ENCODE measurements around the gene MAPK14.
A peak's percentile ranks its signal among the peaks of the same experiment; 100 is the strongest.
"Not testable (repeated sequence)": the region's sequence is repeated elsewhere in the genome, so short reads cannot be mapped to it uniquely, and the experiment has no call there.

MAPK14 gene

DNA sequence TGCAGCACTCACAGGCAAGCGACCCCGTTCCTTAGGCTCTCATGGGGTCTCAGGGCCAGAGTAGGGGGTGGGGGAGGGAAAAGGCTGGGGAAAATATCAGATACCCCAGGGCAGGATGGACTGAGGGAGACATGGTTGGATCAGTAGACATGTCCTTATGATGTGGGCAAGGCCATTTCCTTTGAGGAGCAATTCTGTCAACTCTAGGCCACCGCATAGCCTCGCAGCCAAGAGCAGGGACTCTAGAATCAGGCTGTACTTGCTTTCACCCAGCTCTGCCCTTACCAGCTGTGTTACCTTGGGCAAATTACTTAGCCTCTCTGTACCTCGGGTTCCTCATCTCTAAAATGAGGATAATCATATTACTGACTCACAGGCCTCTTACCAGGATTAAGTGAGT, 100.5 kb downstream of the MAPK14 start:
- H3K14ac ChIP-seq (ENCODE audit: low read length in 2 of 2), result peak overlapping the region in 1 of 2 experiments; percentile 73
- H4K8ac ChIP-seq (ENCODE audit: low read length), result peak overlapping the region; percentile 42
- no peak overlapping the region for H3K4me2 ChIP-seq (ENCODE audit: low read length, poor library complexity, severe bottlenecking)
- H2BK12ac ChIP-seq (ENCODE audit: low read length in 2 of 2), result peak overlapping the region; percentile 94 to 96
- peaks cover 3 to 7% of the 10 kb centered on the region in 2 experiments for H3K36me3 ChIP-seq (ENCODE audit: control insufficient read depth in 1 of 2, insufficient read depth in 2 of 2, low read depth in 1 of 2, low read length in 2 of 2)
- H2BK5ac ChIP-seq (ENCODE audit: low read depth, low read length, poor library complexity, severe bottlenecking), result no peak overlapping the region
- H4K91ac ChIP-seq (ENCODE audit: low read length), result peak overlapping the region; percentile 95
- H2AK5ac ChIP-seq (ENCODE audit: low read length, severe bottlenecking), result no peak overlapping the region
- DNase-seq, result peak; percentile 29
- no peaks in the 10 kb centered on the region for H3K27me3 ChIP-seq (ENCODE audit: control insufficient read depth in 1 of 2, insufficient read depth in 1 of 2, low read length in 2 of 2)
- peak overlapping the region in 1 of 2 experiments; percentile 2 for H3K4me3 ChIP-seq (ENCODE audit: insufficient read depth in 1 of 2, low read depth in 1 of 2, low read length in 2 of 2)
- H3K4me1 ChIP-seq (ENCODE audit: control insufficient read depth, insufficient read depth, low read depth, low read length), result peaks cover 32% of the 10 kb centered on the region
- H3K9ac ChIP-seq (ENCODE audit: low read length), result peak overlapping the region; percentile 57
- no peaks in the 10 kb centered on the region for H3K79me1 ChIP-seq (replicated peaks; ENCODE audit: low read length, poor library complexity, severe bottlenecking)
- no peak overlapping the region for H2AFZ ChIP-seq (ENCODE audit: low read depth, low read length)
- H2BK15ac ChIP-seq (ENCODE audit: low read depth, poor library complexity, severe bottlenecking), result no peak overlapping the region
- H2BK120ac ChIP-seq (ENCODE audit: low read depth, low read length), result peak overlapping the region; percentile 43
- H3K9me3 ChIP-seq (ENCODE audit: control insufficient read depth, low read length), result no peaks in the 10 kb centered on the region
- no peak overlapping the region for H3K23ac ChIP-seq (ENCODE audit: low read length in 2 of 2)
- no peak overlapping the region for H3K27ac ChIP-seq (ENCODE audit: low read length, poor library complexity, severe bottlenecking)
- WGBS, result 88% methylated on average over 5 of the region's 5 CpGs
- H3K18ac ChIP-seq (ENCODE audit: low read depth in 1 of 2, low read length in 2 of 2), result peak overlapping the region; percentile 14 to 85
- H3K4ac ChIP-seq (ENCODE audit: low read depth in 1 of 2, low read length in 2 of 2), result peak overlapping the region; percentile 88 to 99

DNA sequence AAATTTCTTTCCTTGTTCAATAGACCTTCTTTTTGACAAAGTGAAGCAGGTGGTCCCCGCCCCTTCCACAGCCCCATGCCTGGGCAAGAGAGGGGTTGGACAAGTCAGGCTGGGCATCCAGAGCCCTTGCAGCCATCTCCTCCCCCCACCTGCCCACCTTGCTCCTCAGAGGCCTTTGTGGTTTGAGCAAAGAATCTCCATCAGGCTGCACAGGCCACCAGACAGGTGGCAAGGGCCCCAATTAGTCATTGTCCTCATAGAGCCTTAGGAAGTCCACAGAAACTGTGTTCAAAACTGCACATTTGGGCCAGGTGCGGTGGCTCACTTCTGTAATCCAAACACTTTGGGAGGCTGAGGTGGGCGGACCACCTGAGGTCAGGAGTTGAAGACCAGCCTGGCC, 101.2 kb downstream of the MAPK14 start:
- no peaks in the 10 kb centered on the region for H3K27me3 ChIP-seq (ENCODE audit: control insufficient read depth in 1 of 2, insufficient read depth in 1 of 2, low read length in 2 of 2)
- H3K27ac ChIP-seq (ENCODE audit: low read length, poor library complexity, severe bottlenecking), result no peak overlapping the region
- no peak overlapping the region for H2BK120ac ChIP-seq (ENCODE audit: low read depth, low read length)
- H4K8ac ChIP-seq (ENCODE audit: low read length), result no peak overlapping the region
- peak overlapping the region; percentile 52 to 88 for H3K18ac ChIP-seq (ENCODE audit: low read depth in 1 of 2, low read length in 2 of 2)
- peak overlapping the region; percentile 94 for H4K91ac ChIP-seq (ENCODE audit: low read length)
- peak overlapping the region; percentile 93 for H2BK15ac ChIP-seq (ENCODE audit: low read depth, poor library complexity, severe bottlenecking)
- no peak overlapping the region for H3K9ac ChIP-seq (ENCODE audit: low read length)
- no peak for DNase-seq
- H3K4ac ChIP-seq (ENCODE audit: low read depth in 1 of 2, low read length in 2 of 2), result peak overlapping the region; percentile 46 to 89
- H2BK5ac ChIP-seq (ENCODE audit: low read depth, low read length, poor library complexity, severe bottlenecking), result no peak overlapping the region
- H3K14ac ChIP-seq (ENCODE audit: low read length in 2 of 2), result peak overlapping the region in 1 of 2 experiments; percentile 18
- peak overlapping the region; percentile 90 to 96 for H2BK12ac ChIP-seq (ENCODE audit: low read length in 2 of 2)
- H3K79me1 ChIP-seq (replicated peaks; ENCODE audit: low read length, poor library complexity, severe bottlenecking), result no peaks in the 10 kb centered on the region
- no peaks in the 10 kb centered on the region for H3K9me3 ChIP-seq (ENCODE audit: control insufficient read depth, low read length)
- H3K4me1 ChIP-seq (ENCODE audit: control insufficient read depth, insufficient read depth, low read depth, low read length), result peaks cover 32% of the 10 kb centered on the region
- H3K4me3 ChIP-seq (ENCODE audit: insufficient read depth in 1 of 2, low read depth in 1 of 2, low read length in 2 of 2), result no peak overlapping the region
- no peak overlapping the region for H3K4me2 ChIP-seq (ENCODE audit: low read length, poor library complexity, severe bottlenecking)
- peaks cover 3 to 15% of the 10 kb centered on the region in 2 experiments for H3K36me3 ChIP-seq (ENCODE audit: control insufficient read depth in 1 of 2, insufficient read depth in 2 of 2, low read depth in 1 of 2, low read length in 2 of 2)
- H2AFZ ChIP-seq (ENCODE audit: low read depth, low read length), result no peak overlapping the region
- no peak overlapping the region for H3K23ac ChIP-seq (ENCODE audit: low read length in 2 of 2)
- WGBS, result 96% methylated on average over 2 of the region's 3 CpGs
- H2AK5ac ChIP-seq (ENCODE audit: low read length, severe bottlenecking), result peak overlapping the region; percentile 35

DNA sequence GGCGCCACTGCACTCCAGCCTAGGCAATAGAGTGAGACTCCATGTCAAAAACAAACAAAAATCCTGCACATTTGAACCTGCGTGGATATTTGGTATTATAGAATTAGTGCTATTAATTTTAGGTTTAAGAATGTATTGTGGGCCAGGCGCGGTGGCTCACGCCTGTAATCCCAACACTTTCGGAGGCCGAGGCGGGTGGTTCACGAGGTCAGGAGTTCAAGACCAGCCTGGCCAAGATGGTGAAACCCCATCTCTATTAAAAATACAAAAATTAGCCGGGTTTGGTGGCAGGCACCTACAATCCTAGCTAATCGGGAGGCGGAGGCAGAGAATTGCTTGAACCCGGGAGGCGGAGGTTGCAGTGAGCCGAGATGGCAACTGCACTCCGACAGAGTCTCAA, 101.7 kb downstream of the MAPK14 start:
- not testable (repeated sequence) for H2AK5ac ChIP-seq (ENCODE audit: low read length, severe bottlenecking); H3K27ac ChIP-seq (ENCODE audit: low read length, poor library complexity, severe bottlenecking); H3K9me3 ChIP-seq (ENCODE audit: control insufficient read depth, low read length); H3K4ac ChIP-seq (ENCODE audit: low read depth in 1 of 2, low read length in 2 of 2); H2BK15ac ChIP-seq (ENCODE audit: low read depth, poor library complexity, severe bottlenecking); H4K91ac ChIP-seq (ENCODE audit: low read length); H4K8ac ChIP-seq (ENCODE audit: low read length); H3K18ac ChIP-seq (ENCODE audit: low read depth in 1 of 2, low read length in 2 of 2); H3K4me3 ChIP-seq (ENCODE audit: insufficient read depth in 1 of 2, low read depth in 1 of 2, low read length in 2 of 2); DNase-seq; H3K4me2 ChIP-seq (ENCODE audit: low read length, poor library complexity, severe bottlenecking); H2BK120ac ChIP-seq (ENCODE audit: low read depth, low read length); H3K79me1 ChIP-seq (replicated peaks; ENCODE audit: low read length, poor library complexity, severe bottlenecking); H3K23ac ChIP-seq (ENCODE audit: low read length in 2 of 2); H3K27me3 ChIP-seq (ENCODE audit: control insufficient read depth in 1 of 2, insufficient read depth in 1 of 2, low read length in 2 of 2); H2AFZ ChIP-seq (ENCODE audit: low read depth, low read length); H2BK12ac ChIP-seq (ENCODE audit: low read length in 2 of 2); H3K14ac ChIP-seq (ENCODE audit: low read length in 2 of 2); H2BK5ac ChIP-seq (ENCODE audit: low read depth, low read length, poor library complexity, severe bottlenecking)
- Histone ChIP-seq H3K4me1 (ENCODE audit: control insufficient read depth, insufficient read depth, low read depth, low read length) (peaks cover 32% of the 10 kb centered on the region), H3K9ac (ENCODE audit: low read length) (peak overlapping the region; percentile 91), H3K36me3 (ENCODE audit: control insufficient read depth in 1 of 2, insufficient read depth in 2 of 2, low read depth in 1 of 2, low read length in 2 of 2) (peaks cover 3 to 18% of the 10 kb centered on the region in 2 experiments)
- WGBS, result 93% methylated on average over 8 of the region's 16 CpGs

DNA sequence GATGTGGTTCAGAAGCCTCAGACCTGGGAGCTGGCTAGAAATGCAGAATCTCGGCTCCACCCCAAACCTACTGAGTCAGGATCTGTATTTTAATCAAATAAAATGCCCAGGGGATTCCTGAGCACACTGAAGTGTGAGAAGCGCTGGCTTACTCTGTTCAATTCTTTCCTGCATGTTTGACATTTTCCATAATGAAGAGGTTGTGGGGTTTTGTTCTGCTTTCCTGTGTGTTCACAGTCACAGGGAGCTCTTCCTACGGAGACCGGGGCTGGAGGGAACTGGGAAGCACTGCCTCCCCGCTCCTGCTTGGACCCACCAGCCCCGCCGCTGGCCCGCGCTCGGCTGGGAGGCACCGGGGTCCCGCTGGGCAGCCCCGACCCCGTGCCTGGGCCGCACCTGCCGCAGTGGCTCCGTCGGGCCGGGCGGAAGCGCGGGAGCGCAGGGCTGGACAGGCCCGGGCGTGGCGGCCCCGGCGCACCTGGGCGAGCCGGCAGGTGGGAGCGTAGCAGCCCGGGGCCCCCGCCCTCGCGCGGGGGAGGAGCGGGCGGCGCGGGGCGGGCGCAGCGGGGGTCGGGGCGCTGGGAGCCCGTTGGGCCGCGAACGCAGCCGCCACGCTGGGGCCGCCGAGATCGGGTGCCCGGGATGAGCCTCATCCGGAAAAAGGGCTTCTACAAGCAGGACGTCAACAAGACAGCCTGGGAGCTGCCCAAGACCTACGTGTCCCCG, 102.5 kb downstream of the MAPK14 start, which contains the start of gene MAPK13:
MAPK13 (plus strand) TSS at position 573 of the 726 bp plus-strand sequence; CDS start at position 643, 70 bp downstream.
- H3K27me3 ChIP-seq (ENCODE audit: control insufficient read depth in 1 of 2, insufficient read depth in 1 of 2, low read length in 2 of 2), result no peaks in the 10 kb centered on the region
- no peak within 1 kb of the TSS for H3K27ac ChIP-seq (ENCODE audit: low read length, poor library complexity, severe bottlenecking)
- WGBS, result 7% methylated on average over 38 of the region's 59 CpGs
- H3K14ac ChIP-seq (ENCODE audit: low read length in 2 of 2), result peak within 1 kb of the TSS; percentile 81 to 100
- H4K8ac ChIP-seq (ENCODE audit: low read length), result peak within 1 kb of the TSS; percentile 100
- no peak within 1 kb of the TSS for H2AK5ac ChIP-seq (ENCODE audit: low read length, severe bottlenecking)
- H2AFZ ChIP-seq (ENCODE audit: low read depth, low read length), result no peak within 1 kb of the TSS
- DNase-seq, result peak; percentile 64
- H3K9me3 ChIP-seq (ENCODE audit: control insufficient read depth, low read length), result no peaks in the 10 kb centered on the region
- peaks cover 3 to 19% of the 10 kb centered on the region in 2 experiments for H3K36me3 ChIP-seq (ENCODE audit: control insufficient read depth in 1 of 2, insufficient read depth in 2 of 2, low read depth in 1 of 2, low read length in 2 of 2)
- peak within 1 kb of the TSS; percentile 98 for H2BK15ac ChIP-seq (ENCODE audit: low read depth, poor library complexity, severe bottlenecking)
- H3K4me3 ChIP-seq (ENCODE audit: insufficient read depth in 1 of 2, low read depth in 1 of 2, low read length in 2 of 2), result peak within 1 kb of the TSS; percentile 64 to 85
- peak within 1 kb of the TSS; percentile 99 for H2BK12ac ChIP-seq (ENCODE audit: low read length in 2 of 2)
- H2BK5ac ChIP-seq (ENCODE audit: low read depth, low read length, poor library complexity, severe bottlenecking), result no peak within 1 kb of the TSS
- peak within 1 kb of the TSS; percentile 91 for H3K9ac ChIP-seq (ENCODE audit: low read length)
- H3K23ac ChIP-seq (ENCODE audit: low read length in 2 of 2), result peak within 1 kb of the TSS in 1 of 2 experiments; percentile 98
- no peaks in the 10 kb centered on the region for H3K79me1 ChIP-seq (replicated peaks; ENCODE audit: low read length, poor library complexity, severe bottlenecking)
- H3K4me2 ChIP-seq (ENCODE audit: low read length, poor library complexity, severe bottlenecking), result peak within 1 kb of the TSS; percentile 83
- H3K4me1 ChIP-seq (ENCODE audit: control insufficient read depth, insufficient read depth, low read depth, low read length), result peaks cover 32% of the 10 kb centered on the region
- peak within 1 kb of the TSS; percentile 99 for H2BK120ac ChIP-seq (ENCODE audit: low read depth, low read length)
- peak within 1 kb of the TSS; percentile 100 for H3K18ac ChIP-seq (ENCODE audit: low read depth in 1 of 2, low read length in 2 of 2)
- peak within 1 kb of the TSS; percentile 99 to 100 for H3K4ac ChIP-seq (ENCODE audit: low read depth in 1 of 2, low read length in 2 of 2)
- H4K91ac ChIP-seq (ENCODE audit: low read length), result peak within 1 kb of the TSS; percentile 100

All from mesenchymal stem cell (in vitro differentiated cells and primary cell).